ENCODE data around the gene FBXW7.

Gene FBXW7

GRCh38 chr4:152545088-152545487 is 9.2 kb upstream of the FBXW7 start:
- DNase-seq (ENCODE audit: low spot score), result no peak

- peak; percentile 22 for DNase-seq (ENCODE audit: low spot score)
Observed at GRCh38 chr4:152544533-152544932, 8.6 kb upstream of the FBXW7 start.

- no peak for DNase-seq (ENCODE audit: low spot score)
Observed at GRCh38 chr4:152540941-152541340, 5.0 kb upstream of the FBXW7 start.

- DNase-seq (ENCODE audit: low spot score), result no peak
Observed at GRCh38 chr4:152540293-152540674, 4.4 kb upstream of the FBXW7 start.

- DNase-seq (ENCODE audit: low spot score), result no peak
Observed at GRCh38 chr4:152539556-152540292, 3.8 kb upstream of the FBXW7 start.

GRCh38 chr4:152537881-152538280 is 2.0 kb upstream of the FBXW7 start:
- DNase-seq (ENCODE audit: low spot score), result peak; percentile 14

GRCh38 chr4:152536545-152537182 is 772 bp upstream of the FBXW7 start:
- DNase-seq (ENCODE audit: low spot score), result peak; percentile 79

GRCh38 chr4:152535360-152535902 is 461 bp downstream of the FBXW7 start:
- no peak for DNase-seq (ENCODE audit: low spot score)

- peak; percentile 38 for DNase-seq (ENCODE audit: low spot score)
Observed at GRCh38 chr4:152534541-152535359, 1.1 kb downstream of the FBXW7 start.

GRCh38 chr4:152531479-152531878 is 4.4 kb downstream of the FBXW7 start:
- no peak for DNase-seq (ENCODE audit: low spot score)

GRCh38 chr4:152530600-152530999 is 5.3 kb downstream of the FBXW7 start:
- DNase-seq (ENCODE audit: low spot score), result no peak

- no peak for DNase-seq (ENCODE audit: low spot score)
Observed at GRCh38 chr4:152529880-152530279, 6.0 kb downstream of the FBXW7 start.

- DNase-seq (ENCODE audit: low spot score), result no peak
Observed at GRCh38 chr4:152528060-152528459, 7.8 kb downstream of the FBXW7 start.

GRCh38 chr4:152525878-152526277 is 10.0 kb downstream of the FBXW7 start:
- DNase-seq (ENCODE audit: low spot score), result no peak

GRCh38 chr4:152524427-152524826 is 11.5 kb downstream of the FBXW7 start:
- DNase-seq (ENCODE audit: low spot score), result peak; percentile 32

- no peak for DNase-seq (ENCODE audit: low spot score)
Observed at GRCh38 chr4:152523731-152524130, 12.2 kb downstream of the FBXW7 start.

GRCh38 chr4:152522754-152523153 is 13.1 kb downstream of the FBXW7 start:
- DNase-seq (ENCODE audit: low spot score), result no peak

GRCh38 chr4:152522245-152522644 is 13.6 kb downstream of the FBXW7 start:
- no peak for DNase-seq (ENCODE audit: low spot score)

- DNase-seq (ENCODE audit: low spot score), result no peak
Observed at GRCh38 chr4:152516156-152516555, 19.7 kb downstream of the FBXW7 start.

- DNase-seq (ENCODE audit: low spot score), result no peak
Observed at GRCh38 chr4:152515678-152516077, 20.2 kb downstream of the FBXW7 start.

- DNase-seq (ENCODE audit: low spot score), result no peak
Observed at GRCh38 chr4:152514356-152514755, 21.5 kb downstream of the FBXW7 start.

GRCh38 chr4:152513078-152513477 is 22.8 kb downstream of the FBXW7 start:
- no peak for DNase-seq (ENCODE audit: low spot score)

- no peak for DNase-seq (ENCODE audit: low spot score)
Observed at GRCh38 chr4:152512483-152512882, 23.4 kb downstream of the FBXW7 start.

Measured in CD4-positive, alpha-beta T cell treated with Interleukin-15 for 4 hours (primary cell).